Activated CD8-positive, alpha-beta memory T cell treated with anti-CD3 and anti-CD28 coated beads for 1 hour (primary cell): ENCODE measurements around the gene GTF3C4.

Source experiments
- DNase-seq, 2 donors: peaks; one replicate each; pipeline ENCODE4 v3.0.0-alpha.2; 2020; ENCODE audit warnings: low read depth in 1 of 2; ENCODE audit errors: extremely low read depth in 1 of 2

GTF3C4 gene

DNA sequence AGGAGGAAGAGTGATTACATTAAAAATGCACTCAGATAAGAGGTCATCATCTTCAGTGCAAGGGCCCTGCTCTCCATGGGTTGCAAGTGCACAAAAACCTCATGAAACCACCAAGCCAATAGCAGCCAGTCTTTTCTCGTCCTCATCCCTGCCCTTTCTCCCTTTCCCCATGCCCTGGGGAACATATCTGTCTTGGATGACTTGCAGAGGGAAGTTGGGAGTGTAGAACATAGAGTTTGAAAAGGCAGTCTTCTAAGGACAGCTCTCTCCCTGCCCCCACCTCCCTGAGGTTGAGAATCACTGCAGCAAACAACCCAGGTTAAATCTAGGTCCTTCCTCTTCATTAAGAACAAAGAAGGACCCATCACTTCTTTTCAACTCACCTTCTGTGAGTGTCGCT, 22.5 kb upstream of the GTF3C4 start:
- DNase-seq, result no peak

DNA sequence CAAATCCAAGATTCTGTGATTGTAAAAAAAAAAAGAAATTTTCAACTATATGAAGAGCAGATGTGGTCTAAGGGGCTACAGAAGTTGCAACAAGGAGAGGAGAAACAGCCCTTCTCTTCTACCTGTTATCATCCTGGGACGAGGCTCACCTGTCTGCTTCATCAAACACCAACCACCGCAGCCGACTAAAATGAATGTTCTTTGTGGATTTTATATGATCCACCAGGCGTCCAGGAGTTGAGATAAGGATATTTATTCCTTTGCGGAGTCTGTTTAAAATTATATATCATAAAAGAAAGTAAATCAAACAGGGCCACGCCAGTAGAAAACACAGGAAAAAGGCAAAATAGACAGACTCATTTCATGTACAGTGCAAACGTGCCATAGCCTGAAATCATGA, 22.0 kb upstream of the GTF3C4 start:
- DNase-seq, result no peak

DNA sequence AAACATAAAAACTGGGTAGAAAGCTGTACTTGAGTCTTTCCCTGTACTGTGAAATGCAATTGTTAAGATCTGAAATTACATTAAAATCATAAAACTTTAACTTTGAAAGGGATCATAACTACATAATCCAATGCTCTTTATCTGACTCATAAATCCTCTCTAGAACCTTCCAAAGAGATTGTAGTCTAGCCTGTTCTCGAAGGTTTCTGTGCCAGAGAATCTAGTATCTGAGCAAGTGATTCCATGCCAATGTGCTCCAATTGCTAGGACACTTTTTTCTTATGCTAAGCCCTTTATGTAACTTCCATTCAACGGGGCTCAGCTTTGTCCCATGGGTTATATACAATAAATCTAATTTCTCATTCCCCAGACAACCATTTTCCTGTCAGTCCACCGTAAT, 21.6 kb upstream of the GTF3C4 start:
- no peak for DNase-seq

DNA sequence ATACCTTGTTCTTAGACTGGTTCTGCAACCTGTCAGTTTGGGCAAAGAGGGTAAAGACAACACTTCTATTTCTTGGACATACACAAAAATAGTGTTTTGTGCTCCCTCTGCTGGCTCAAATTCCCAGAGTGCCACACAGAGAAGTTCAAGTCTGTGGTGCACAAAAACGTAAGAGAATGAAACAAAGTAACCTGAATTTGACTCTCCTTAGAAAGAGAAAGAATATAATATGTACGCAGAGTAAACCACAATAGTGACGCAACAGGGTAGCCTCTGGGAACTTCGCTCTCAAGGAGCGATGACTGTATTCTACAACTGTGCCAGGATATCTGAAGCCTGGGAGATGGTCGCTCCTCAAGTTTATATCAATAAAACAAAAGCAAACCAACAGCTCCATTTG, 19.0 kb upstream of the GTF3C4 start:
- DNase-seq, result no peak

DNA sequence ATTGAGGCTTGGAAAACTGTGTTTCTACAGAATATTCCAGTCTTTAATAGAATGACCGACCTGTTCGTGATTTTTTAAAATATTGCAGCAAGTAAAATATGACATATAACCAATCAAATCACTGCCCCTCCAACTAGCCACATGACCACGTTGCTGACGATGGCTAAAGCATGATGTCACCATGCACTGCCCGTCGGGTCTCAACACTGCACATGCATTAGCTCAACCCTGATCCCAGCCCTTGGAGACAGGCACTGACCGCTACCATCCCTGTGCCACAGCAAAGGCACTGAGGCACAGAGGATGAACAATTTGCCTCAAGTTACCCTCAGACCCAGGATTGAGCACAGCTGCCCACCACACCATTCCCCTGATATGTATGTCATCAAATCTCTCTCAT, 14.0 kb upstream of the GTF3C4 start:
- no peak for DNase-seq

DNA sequence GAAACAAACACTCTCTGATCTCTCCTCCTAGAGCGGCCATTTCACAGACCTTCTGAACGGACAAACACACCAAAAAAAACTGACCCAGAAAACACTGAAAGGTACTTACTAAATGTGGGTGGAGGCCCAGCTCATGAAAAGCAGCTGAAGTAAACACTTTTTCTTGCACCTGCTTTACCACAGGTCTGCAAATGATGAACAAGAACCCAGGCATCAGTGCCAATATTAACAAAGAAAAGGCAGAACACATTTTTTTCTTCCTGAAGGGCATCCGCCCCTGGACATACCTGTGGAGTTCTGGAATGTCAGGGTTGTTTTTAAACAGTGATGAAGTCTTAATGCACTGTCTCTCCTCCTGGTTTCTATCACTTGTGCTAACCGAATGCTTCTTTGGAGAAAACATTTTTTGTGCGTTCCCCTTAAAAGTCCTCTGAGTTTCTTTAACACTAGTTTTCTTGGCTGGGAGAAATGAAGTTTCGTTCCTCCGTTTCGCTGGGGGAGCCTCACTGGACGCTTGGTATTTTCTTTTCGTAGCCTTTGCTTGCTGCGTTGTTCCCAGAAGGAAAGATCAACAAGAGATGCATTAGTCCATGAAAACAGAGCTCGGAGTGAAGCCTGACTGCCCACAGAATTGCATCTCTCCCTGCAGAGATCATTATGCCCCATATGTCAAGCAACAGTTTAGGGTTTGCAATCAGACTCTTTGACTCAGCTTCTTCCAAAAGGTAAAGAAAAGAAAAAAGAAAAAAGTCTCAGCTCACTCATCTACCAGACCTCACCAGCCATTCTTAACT, 7.9 kb upstream of the GTF3C4 start:
- DNase-seq, result no peak

DNA sequence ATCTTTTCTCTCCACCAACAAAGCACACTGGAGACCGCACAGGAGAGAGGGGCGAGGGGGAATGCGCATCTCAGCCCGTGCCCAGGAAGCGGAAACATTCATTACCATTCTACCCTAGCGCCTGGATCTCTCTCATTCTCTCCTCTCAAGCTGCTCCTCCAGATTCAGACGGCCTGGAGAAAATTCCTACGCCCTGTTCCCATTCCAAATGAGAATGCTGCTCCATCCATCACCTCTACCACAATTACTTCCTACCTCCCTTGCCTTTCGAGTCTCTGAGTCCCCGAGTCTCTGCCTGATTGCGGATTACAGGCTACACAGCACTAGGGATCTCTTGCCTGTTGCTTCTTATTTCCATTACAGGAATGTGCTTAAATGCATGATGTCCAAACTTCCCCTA, 7.1 kb upstream of the GTF3C4 start:
- no peak for DNase-seq

DNA sequence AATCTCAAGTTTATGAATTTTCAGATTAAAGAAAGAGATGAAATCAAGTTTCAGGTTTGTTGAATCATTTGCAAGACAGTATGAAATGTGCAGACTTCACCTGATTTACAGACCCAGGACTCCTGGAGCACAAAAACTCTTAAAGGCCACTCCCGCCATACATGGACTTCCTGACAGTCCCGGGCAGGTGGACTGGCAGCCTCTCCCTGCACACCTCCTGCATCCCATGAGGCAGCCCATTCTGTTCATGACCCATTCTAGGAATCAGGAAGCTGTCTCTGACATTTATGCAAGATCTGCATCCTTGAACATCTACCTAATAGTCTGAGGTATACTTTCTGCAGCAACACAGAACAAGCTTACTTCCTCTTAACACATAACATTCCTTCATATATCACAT, 6.4 kb upstream of the GTF3C4 start:
- DNase-seq, result no peak

DNA sequence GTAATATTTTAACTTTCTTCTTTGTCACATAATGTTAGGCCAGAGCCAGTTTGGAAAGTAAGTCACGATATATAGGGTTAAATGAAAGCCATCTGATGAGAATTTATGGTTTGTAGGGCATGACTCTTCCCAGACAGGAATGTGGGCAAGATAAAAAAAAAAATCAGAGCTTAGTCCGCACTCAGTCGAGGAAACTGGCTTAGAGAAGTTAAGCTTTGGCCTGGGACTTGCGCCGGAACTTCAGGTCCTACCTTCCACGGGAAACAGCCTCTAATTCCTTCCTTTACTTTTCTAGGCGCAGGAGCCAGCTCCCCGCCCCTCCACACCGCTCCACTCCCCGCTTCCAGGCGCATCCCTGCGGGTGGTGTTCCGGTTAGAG, 956 bp upstream of the GTF3C4 start:
- no peak for DNase-seq

DNA sequence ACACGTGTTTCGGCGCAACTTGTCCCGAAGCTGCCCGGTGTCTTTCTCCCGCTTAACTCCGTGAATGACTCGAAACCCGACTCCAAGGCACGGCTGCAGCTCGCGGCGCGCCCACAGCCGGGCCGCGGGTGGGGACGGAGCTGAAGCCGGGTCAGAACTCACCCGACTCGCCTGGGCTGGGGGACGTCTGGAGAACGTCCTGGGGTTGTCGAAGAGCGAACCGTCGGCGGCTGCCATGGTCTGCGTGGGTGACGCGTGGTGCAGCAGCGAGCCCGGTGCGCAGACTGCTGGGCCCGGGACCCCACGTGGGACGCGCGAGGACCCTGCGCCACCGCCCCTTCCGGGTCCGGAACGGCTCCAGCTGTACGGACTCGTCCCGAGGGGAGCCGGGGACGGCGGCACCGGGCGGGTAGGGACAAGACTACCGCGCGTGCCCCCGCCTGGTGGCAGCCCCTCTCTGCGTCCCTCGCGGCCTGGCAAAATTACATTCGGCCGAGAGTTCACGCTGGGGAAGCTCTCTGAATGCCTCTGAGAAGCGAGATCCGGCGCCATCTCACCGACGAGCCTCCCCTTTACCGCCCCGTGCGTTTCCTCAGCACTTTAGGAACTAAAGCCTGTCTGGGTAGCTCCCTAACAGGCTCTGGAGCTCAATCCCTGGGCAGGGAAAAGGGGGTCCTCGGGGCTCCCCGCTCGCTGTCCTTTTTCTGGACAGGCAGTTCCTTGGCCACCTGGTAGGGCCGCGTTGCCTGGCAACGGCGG, 387 bp upstream of the GTF3C4 start, which contains the start of gene DDX31:
Gene DDX31, minus strand, starts transcription at position 286 of the 759 bp plus-strand sequence. Its CDS starts 49 bp downstream, at position 237.
- DNase-seq, result peak; percentile 58 to 82

DNA sequence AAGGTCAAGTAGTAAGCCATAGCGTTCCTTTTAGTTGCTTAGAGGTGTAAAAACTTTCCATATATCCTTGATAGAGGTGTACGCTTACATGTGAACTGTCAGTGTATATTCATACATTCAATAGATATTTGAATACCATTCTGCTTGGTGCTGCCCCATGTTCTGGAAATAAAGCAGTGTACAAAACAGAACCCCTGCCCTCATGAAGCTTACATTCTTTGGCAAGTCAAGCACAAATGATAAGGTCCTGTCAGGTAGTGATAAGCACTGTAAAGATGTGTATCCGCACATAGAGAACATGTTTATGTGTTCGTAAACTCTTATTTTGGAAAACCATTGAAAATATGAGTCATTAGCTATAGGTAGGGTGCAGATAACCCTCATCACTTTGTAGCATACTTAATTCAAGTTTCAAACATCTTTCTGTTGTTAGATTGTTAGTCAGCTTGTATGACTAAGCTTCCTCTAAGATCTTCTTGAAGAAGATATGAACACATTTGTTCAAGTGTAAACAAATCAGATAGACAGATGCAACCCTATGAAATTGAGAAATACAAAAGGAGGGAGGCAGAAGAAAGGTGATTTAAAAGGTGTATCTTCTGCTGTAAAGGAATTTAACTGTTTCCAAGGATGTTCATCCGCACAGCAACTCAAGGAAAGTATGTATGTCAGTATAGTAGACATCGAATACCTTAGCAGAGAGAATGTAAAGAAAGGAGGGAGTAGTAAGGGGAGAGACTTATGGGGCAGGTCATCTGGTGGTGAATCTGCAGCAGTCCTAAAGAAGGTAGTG, 1.6 kb downstream of the GTF3C4 start:
- no peak for DNase-seq

DNA sequence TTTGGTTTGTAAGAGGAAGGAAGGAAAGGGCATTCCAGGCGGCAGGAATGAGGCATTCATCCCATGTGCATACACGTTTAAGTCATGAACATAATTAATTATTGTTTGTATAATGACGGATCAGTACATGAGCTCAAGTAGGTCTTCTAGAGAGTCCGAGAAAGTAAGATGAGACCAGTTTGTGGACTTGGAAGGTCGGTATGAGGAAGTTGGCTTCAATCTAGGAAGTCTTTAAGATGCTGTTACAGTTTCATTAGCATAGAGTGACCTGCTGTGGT, 2.1 kb downstream of the GTF3C4 start:
- DNase-seq, result no peak

DNA sequence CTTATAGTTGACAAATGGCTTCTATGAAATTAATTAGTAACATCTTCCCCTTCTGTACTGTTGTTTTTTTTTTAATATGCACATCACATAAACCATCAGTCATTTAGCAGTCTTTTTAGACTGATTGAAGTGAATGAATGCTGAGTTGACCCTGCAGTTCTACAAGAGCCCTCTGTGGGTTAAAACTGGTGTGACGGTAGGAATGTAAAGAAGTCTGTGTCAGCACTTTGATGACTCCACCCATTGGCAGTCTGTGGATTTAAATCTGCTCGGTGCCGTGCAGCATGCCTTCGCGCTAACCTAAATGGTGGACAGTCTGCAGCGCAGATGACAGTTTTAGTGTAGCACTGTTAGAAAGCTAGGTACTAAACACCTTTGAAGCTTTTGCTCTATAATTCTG, 3.1 kb downstream of the GTF3C4 start:
- no peak for DNase-seq

DNA sequence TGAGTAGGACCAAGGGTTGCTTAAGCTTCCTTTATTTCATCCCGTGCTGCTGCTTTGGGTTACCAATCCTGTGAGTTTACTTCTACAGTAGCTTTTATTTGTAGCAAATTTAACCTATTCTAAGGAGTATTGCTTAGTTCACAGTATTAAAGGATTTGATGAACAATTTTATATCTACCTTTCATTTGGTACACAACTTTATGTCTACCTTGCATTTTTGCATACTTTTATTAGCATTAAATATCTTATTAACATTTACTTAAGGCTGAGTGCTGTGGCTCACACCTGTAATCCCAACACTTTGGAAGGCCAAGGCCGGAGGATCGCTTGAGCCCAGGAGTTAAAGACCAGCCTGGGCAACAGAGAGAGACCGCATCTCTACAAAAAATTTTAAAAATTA, 4.2 kb downstream of the GTF3C4 start:
- DNase-seq, result no peak

DNA sequence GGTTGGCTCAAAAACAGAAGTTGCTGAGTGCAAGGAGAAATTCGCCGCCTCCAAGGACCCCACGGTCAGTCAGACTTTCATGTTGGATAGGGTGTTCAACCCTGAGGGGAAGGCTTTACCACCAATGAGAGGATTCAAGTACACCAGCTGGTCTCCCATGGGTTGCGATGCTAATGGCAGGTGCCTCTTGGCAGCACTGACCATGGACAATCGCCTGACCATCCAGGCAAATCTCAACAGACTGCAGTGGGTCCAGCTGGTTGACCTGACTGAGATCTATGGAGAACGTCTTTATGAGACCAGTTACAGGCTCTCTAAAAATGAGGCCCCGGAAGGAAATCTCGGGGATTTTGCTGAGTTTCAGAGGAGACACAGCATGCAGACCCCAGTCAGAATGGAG, 7.7 kb downstream of the GTF3C4 start:
- DNase-seq, result no peak

DNA sequence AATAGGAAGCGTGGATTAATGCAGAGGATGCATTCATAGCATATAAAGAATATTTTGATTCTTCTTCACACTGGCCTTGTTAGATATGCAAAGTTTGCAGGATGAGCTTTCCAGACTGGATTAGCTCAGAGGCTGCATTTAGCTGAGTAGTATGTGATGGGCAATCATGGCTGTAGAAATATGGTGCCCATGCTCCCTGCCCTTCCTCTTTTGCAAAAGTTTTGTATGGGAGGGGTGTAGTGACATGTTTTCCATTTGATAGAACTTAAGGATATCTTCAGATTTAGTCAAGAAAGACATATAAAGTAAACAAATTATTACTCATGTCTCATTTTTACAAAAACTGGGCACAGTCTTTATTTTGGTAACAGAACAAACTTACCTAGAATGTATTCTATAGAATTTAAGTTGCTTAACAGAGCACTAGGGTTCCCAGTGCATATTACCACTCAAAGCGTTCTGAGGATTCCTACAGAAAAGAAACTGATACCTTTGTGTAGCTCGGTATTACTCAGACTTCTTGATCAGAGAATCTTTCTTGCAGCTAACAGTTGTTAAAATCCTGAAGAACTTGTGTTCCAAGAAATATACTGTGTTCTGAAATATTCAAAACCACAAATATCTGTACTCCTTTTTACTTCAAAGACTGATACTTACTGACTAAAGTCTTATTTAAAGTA, 9.8 kb downstream of the GTF3C4 start:
- DNase-seq, result no peak

DNA sequence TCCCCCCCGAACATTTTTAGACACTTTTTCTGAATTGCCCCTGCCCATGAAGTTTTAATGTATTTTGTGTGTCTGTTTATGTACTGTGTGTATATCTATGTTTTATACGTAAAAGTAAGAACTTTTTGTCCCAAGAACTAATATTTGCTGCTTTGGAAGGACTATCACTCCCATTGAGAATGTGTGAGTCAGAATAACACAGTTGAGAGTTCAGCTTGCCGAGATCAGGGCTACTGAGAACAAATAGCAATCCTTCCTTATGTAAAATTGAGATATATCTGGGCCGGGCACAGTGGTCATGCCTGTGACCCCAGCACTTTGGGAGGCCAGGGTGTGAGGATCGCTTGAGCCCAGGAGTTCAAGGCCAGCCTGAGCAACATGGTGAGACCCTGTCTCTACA, 11.3 kb downstream of the GTF3C4 start:
- no peak for DNase-seq

DNA sequence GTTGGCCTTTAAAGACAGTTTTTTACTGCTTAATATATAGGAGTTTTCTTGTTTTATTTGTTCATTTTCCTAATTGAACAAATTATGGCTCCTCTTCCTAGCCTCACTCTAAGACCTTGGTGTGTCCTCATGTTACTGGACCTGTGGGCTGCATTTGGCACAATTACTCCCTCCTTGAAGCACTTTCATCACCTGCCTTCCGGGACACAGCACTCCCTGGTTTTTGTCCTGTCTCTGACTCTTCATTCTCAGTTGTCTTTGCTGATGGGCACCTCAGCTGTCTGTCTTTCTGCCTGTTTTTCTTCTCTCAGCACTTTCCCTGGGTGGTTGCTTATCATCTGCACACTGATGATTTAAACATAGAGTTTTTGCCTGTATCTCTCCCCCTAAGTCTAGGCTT, 13.6 kb downstream of the GTF3C4 start:
- DNase-seq, result no peak

DNA sequence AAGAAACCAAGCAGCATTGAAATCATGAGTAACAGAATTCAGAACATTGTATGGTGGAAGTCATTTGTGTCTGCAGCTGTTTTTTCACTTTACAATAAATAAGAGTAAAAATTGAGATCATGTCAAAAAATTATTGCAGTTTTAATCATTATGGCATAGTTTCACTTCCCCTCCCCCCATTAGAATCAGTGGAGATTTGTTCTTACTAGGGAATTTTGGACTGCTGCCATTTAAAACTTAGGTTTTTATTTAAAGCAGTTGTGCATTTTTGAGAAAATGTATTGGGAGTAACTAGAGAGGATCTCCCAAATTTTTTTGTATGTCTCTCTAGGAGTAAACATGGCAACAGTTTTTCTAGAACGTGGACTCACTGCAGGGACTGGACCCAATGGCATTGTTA, 20.4 kb downstream of the GTF3C4 start:
- DNase-seq, result no peak

DNA sequence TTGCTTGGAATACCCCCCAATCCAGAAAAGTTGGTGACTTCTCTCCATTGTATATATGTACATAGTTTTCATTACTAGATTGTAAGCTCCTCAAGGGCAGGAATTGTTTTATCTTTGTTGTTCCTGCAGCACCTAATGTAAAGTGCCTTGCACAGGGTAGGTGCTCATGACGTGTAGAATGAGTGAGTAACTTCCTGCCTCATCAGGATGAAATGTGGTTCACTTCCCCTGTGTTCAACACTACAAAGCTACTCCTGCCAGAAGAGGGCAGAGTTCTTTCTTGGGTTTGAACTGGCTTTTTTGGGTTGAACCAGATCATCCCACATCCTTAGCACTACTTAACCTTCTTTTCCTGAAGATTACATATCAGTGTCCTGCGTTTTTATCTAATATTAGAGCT, 23.9 kb downstream of the GTF3C4 start:
- no peak for DNase-seq

DNA sequence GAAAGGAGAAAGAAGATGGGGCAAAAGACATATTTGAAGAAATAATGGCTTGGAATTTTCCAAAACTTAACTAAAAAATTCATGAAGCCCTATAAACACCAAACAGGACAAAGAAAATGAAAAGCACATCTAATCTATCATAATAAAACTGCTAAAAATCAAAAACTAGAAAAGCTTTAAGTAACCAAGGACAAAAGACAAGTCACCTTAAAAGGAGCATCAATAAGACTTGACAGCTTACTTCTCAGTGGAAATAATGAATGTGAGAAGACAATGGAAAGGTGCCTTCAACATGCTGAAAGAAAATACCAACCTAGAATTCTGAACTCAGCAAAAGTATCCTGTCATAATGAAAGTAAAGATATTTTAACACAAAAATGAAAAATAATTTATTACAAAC, 27.0 kb downstream of the GTF3C4 start:
- no peak for DNase-seq
